K562 (cell line): ENCODE results near the gene FGF5. TPM values are rescaled to one million over a fixed set of nuclear protein-coding genes. Genes with fewer than 3 reads are reported as not detected.
A peak's percentile ranks its signal among the peaks of the same experiment; 100 is the strongest.

Experiments
- ATAC-seq: fragments of 200-7000 bp; cut with Tn5 transposase; 3 replicates; pipeline ENCODE4 v1.9.1; 2020; ENCODE audit warnings: moderate library complexity
- BruUV-seq: library from RNA; stranded (reverse); fragments of 400-500 nt; replicated peaks from 2 replicates; lab custom pipeline; 2021; lab: Mats Ljungman, UMichigan
- CTCF ChIA-PET: fragments of 300-600 bp; formaldehyde crosslinking; extraction: SDS; loops from one replicate; lab custom pipeline; 2021; ENCODE audit warnings: low intra/inter-chr PET ratio; lab: Yijun Ruan, JAX
- POLR2A ChIA-PET: fragments of 300-600, 350-650 bp; sonication (Branson Sonifier 250); formaldehyde crosslinking; extraction: SDS; loops from one replicate; lab custom pipeline; 2021; ENCODE audit warnings: antibody characterized with exemption, inconsistent platforms; lab: Yijun Ruan, JAX
- DNase-seq, 4 experiments: peaks; one replicate each; pipeline versions ENCODE4 v3.0.0 to v3.0.0-alpha.2; 2011 to 2018; ENCODE audit warnings: low spot score in 3 of 4, mixed read lengths in 3 of 4; ENCODE audit errors: extremely low read depth in 1 of 4
- FAIRE-seq: peaks from 2 replicates; lab custom pipeline; 2011; peaks lifted over from hg19 to GRCh38; lab: Jason Lieb, UNC
- H2AFZ ChIP-seq: 2 replicates; pipeline ENCODE4 v1.6.0; 2011; ENCODE audit warnings: low read depth, low read length, control low read depth, inconsistent platforms
- H3K27ac ChIP-seq: fragments of 200-600 bp; 3 replicates; pipeline ENCODE4 v1.8.0; 2011; ENCODE audit warnings: low read depth, mild to moderate bottlenecking, control low read depth, inconsistent platforms, low read length, moderate library complexity, mixed read lengths; ENCODE audit errors: extremely low read depth
- H3K27me3 ChIP-seq, 2 experiments: fragments of 300-600 bp in 1 of 2; 2 replicates in 1 of 2; 3 replicates in 1 of 2; pipeline versions ENCODE4 v1.6.0 to v1.8.0; 2011; ENCODE audit warnings: inconsistent platforms in 2 of 2, low read length in 2 of 2, mild to moderate bottlenecking in 1 of 2, mixed read lengths in 1 of 2, moderate library complexity in 1 of 2; ENCODE audit not compliant: control insufficient read depth in 2 of 2, insufficient read depth in 2 of 2
- H3K36me3 ChIP-seq: fragments of 300-600 bp; 3 replicates; pipeline ENCODE4 v1.8.0; 2011; ENCODE audit warnings: mild to moderate bottlenecking, low read length, inconsistent platforms; ENCODE audit not compliant: control insufficient read depth, insufficient read depth
- H3K4me1 ChIP-seq, 2 experiments: fragments of 200-600 bp in 1 of 2; replicated peaks in 1 of 2; 2 replicates in 1 of 2; 3 replicates in 1 of 2; pipeline versions ENCODE4 v1.5.1 to v1.8.0; 2011; ENCODE audit warnings: inconsistent platforms in 2 of 2, low read length in 2 of 2, mild to moderate bottlenecking in 1 of 2, mixed read lengths in 1 of 2, moderate library complexity in 1 of 2; ENCODE audit not compliant: control insufficient read depth in 2 of 2, insufficient read depth in 2 of 2
- H3K4me2 ChIP-seq: 2 replicates; pipeline ENCODE4 v1.6.1; 2011; ENCODE audit warnings: low read length, control low read depth, inconsistent platforms, mixed read lengths; ENCODE audit not compliant: insufficient read depth
- H3K4me3 ChIP-seq: fragments of 200-600 bp; sonication (generic), shearing (Covaris generic); 2 replicates; pipeline ENCODE4 v1.5.1; 2016; ENCODE audit warnings: control low read depth, inconsistent platforms
- H3K79me2 ChIP-seq: fragments of 200-600 bp; 3 replicates; pipeline ENCODE4 v1.8.0; 2011; ENCODE audit warnings: low read length, inconsistent platforms; ENCODE audit not compliant: control insufficient read depth, insufficient read depth
- H3K9ac ChIP-seq, 2 experiments: 2 replicates each; pipeline versions ENCODE4 v1.6.0 to v1.6.1; 2011; ENCODE audit warnings: low read depth in 2 of 2, low read length in 2 of 2, control low read depth in 1 of 2, inconsistent platforms in 1 of 2, mild to moderate bottlenecking in 1 of 2, mixed read lengths in 1 of 2; ENCODE audit not compliant: insufficient read depth in 1 of 2
- H3K9me1 ChIP-seq: one replicate; pipeline ENCODE4 v1.6.0; 2011; ENCODE audit warnings: inconsistent platforms, mild to moderate bottlenecking, low read length, moderate library complexity; ENCODE audit not compliant: control insufficient read depth, insufficient read depth
- H3K9me3 ChIP-seq: replicated peaks from 2 replicates; pipeline ENCODE4 v1.5.1; 2011; ENCODE audit warnings: low read depth, low read length, inconsistent platforms; ENCODE audit not compliant: control insufficient read depth, insufficient read depth
- H4K20me1 ChIP-seq: replicated peaks from 2 replicates; pipeline ENCODE4 v1.6.1; 2011; ENCODE audit warnings: low read length, inconsistent platforms, mixed read lengths; ENCODE audit not compliant: control insufficient read depth, insufficient read depth
- ARID1B ChIP-seq: fragments of 450-650 bp; IDR thresholded peaks from 2 replicates; pipeline ENCODE4 v1.6.1; 2016; ENCODE audit warnings: antibody characterized with exemption, mild to moderate bottlenecking, inconsistent platforms
- BRD4 ChIP-seq: fragments of 200-600 bp; sonication (generic); IDR thresholded peaks from 2 replicates; pipeline ENCODE4 v1.6.1; 2017; ENCODE audit warnings: inconsistent platforms
- FOXA3 ChIP-seq, 2 experiments: fragments of 450-650 bp in 1 of 2; sonication (generic) in 1 of 2; formaldehyde crosslinking; IDR thresholded peaks in 1 of 2; conservative IDR thresholded peaks in 1 of 2; 2 replicates each; pipeline versions ENCODE4 v1.4.0 to v1.8.0; 2020 to 2022; ENCODE audit warnings: mild to moderate bottlenecking in 2 of 2, missing genetic modification reagents in 1 of 2
- NUFIP1 ChIP-seq: fragments of 450-650 bp; IDR thresholded peaks from 2 replicates; pipeline ENCODE4 v1.6.1; 2018; ENCODE audit not compliant: partially characterized antibody
- PRMT5 ChIP-seq: sonication (generic); formaldehyde crosslinking; IDR thresholded peaks from 2 replicates; pipeline ENCODE4 v1.5.0; 2020; ENCODE audit warnings: missing genetic modification reagents
- REST ChIP-seq, 2 experiments: fragments of 450-650 bp; formaldehyde crosslinking in 1 of 2; IDR thresholded peaks; 2 replicates each; pipeline versions ENCODE4 v1.4.0 to v1.6.1; 2014 to 2020; ENCODE audit warnings: mild to moderate bottlenecking in 2 of 2, borderline replicate concordance in 1 of 2, low read depth in 1 of 2
- SMAD3 ChIP-seq: fragments of 450-650 bp; formaldehyde crosslinking; conservative IDR thresholded peaks from 2 replicates; pipeline ENCODE4 v1.4.0; 2020; ENCODE audit warnings: mild to moderate bottlenecking
- WGBS: fragments of 100-300 bp; shearing (Covaris generic); methylation state at CpG from one replicate; pipeline ENCODE4 v1.1.6; 2016; ENCODE audit warnings: low coverage, mixed read lengths; ENCODE audit not compliant: insufficient coverage; ENCODE audit errors: missing lambda C conversion rate; 5-methylcytosine and 5-hydroxymethylcytosine counted together
- in situ Hi-C: fragments of 300-500 bp; cut with MboI; formaldehyde crosslinking; loops from 4 replicates; pipeline ENCODE4 v1.15.0; 2018; ENCODE audit warnings: inconsistent platforms, mixed read lengths
- intact Hi-C: fragments of 100-400 bp; cut with micrococcal nuclease; formaldehyde crosslinking; loops from 2 replicates; pipeline ENCODE4 v1.14.2; 2022
- polyA plus RNA-seq, 8 experiments: library from polyadenylated mRNA; depleted of rRNA in 4 of 8; stranded (reverse) in 5 of 8; unstranded in 3 of 8; fragments of >200 nt; fragmentation: Nextera tagmentation in 2 of 8; fragmentation: Illumina TruSeq in 1 of 8; extraction: Ambion mirVana in 2 of 8; extraction: Trizol in 1 of 8; gene quantifications; 2 replicates each; pipeline versions ENCODE4 v1.2.1 to v1.2.3, GENCODE V29; 2011 to 2014; ENCODE audit warnings: inconsistent platforms in 1 of 8, missing spikeins in 1 of 8
- total RNA-seq, 7 experiments: library from RNA; depleted of rRNA in 6 of 7; stranded (reverse); fragments of >200 nt in 6 of 7; fragmentation: Illumina TruSeq in 2 of 7; extraction: Trizol in 2 of 7; gene quantifications; 2 replicates each; pipeline versions ENCODE4 v1.2.1 to v1.2.3, GENCODE V29; 2011 to 2021; ENCODE audit warnings: low replicate concordance in 1 of 7
- TF ChIP-seq, protein P1 (sequence below): IDR thresholded peaks from 3 replicates; pipeline ENCODE4 v1.6.1; 2011; ENCODE audit warnings: borderline replicate concordance, mild to moderate bottlenecking, moderate library complexity; ENCODE audit not compliant: insufficient read length; ENCODE audit errors: extremely low read depth

Gene FGF5
- total and polyA plus RNA-seq, 9 of the 15 experiments (the other 6 are each of a cell fraction or from before 2014, with no cell fraction given), result 0.38 to 2.7 (median 1.1) TPM

DNA sequence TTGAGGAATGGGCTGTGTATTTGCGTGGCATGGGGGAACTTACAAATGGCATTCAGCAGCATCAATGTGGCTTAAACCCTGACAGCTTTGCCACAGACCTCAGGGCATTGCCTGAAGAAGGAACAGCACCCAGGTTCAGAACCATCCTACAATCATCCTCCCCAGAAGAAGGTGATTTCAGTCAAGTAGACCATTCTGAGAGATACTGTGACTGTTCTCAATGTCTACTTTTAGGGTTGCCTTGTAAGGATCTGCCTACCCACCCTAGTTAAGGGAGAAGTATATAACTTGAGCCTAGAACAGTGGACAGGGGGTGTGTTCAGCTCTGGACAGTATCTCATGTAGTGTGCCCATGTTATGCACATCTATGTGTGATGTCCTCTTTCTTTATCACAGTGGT, 1.6 kb upstream of the FGF5 start:
- H3K9me1 ChIP-seq, result no peaks in the 10 kb centered on the region
- BruUV-seq, result no TSS peak
- H3K4me2 ChIP-seq, result peak overlapping the region; percentile 91; the same call in 1 of the 2 replicates
- H4K20me1 ChIP-seq, result no peaks in the 10 kb centered on the region
- in situ Hi-C loops (no loop called here), intact Hi-C loops (loop anchor here (5.0 kb wide), 1 partner anchor 72 kb away; the partner anchor contains the start of gene CFAP299)
- ATAC-seq, result no peak
- no peak overlapping the region for H3K27ac ChIP-seq
- DNase-seq, result no peak
- H3K9ac ChIP-seq, result no peak overlapping the region
- no peak for FAIRE-seq
- H2AFZ ChIP-seq, result 0 out of 2 replicates have a peak overlapping the region, but pooled peaks have one; percentile 3
- H3K4me3 ChIP-seq, result no peak overlapping the region
- H3K36me3 ChIP-seq, result no peaks in the 10 kb centered on the region; the same call in 2 of the 3 replicates
- no peaks in the 10 kb centered on the region for H3K79me2 ChIP-seq
- no peaks in the 10 kb centered on the region for H3K9me3 ChIP-seq
- H3K4me1 ChIP-seq, result peaks cover 18 to 26% of the 10 kb centered on the region in 2 experiments; a peak in 4 of 5 replicates
- 50% methylated on average over 1 of the region's 1 CpG for WGBS
- ChIA-PET POLR2A (interaction anchor here (1.0 to 1.4 kb wide), 3 partner anchors 11 to 31 kb away, joined by 3 to 5 read pairs (median 3); no protein-coding TSS in a partner anchor), CTCF (no interaction called here)
- no peaks in the 10 kb centered on the region for H3K27me3 ChIP-seq
- no peak for TF ChIP-seq SMAD3
- TF ChIP-seq FOXA3 (CRISPR knock-in tag; conservative IDR thresholded peaks at IDR 0.05 in 1 of 2, IDR thresholded peaks at IDR 0.05 in 1 of 2), result no peak
- TF ChIP-seq REST (IDR thresholded peaks at IDR 0.05; ENCODE audit: borderline replicate concordance), result no peak
- no peak for TF ChIP-seq REST (CRISPR knock-in tag; IDR thresholded peaks at IDR 0.05; ENCODE audit: low read depth)
- no peak for TF ChIP-seq NUFIP1
- TF ChIP-seq, protein P1, sequence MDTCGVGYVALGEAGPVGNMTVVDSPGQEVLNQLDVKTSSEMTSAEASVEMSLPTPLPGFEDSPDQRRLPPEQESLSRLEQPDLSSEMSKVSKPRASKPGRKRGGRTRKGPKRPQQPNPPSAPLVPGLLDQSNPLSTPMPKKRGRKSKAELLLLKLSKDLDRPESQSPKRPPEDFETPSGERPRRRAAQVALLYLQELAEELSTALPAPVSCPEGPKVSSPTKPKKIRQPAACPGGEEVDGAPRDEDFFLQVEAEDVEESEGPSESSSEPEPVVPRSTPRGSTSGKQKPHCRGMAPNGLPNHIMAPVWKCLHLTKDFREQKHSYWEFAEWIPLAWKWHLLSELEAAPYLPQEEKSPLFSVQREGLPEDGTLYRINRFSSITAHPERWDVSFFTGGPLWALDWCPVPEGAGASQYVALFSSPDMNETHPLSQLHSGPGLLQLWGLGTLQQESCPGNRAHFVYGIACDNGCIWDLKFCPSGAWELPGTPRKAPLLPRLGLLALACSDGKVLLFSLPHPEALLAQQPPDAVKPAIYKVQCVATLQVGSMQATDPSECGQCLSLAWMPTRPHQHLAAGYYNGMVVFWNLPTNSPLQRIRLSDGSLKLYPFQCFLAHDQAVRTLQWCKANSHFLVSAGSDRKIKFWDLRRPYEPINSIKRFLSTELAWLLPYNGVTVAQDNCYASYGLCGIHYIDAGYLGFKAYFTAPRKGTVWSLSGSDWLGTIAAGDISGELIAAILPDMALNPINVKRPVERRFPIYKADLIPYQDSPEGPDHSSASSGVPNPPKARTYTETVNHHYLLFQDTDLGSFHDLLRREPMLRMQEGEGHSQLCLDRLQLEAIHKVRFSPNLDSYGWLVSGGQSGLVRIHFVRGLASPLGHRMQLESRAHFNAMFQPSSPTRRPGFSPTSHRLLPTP, result no peak
- TF ChIP-seq BRD4, result no peak
- no peak for TF ChIP-seq PRMT5
- no peak for TF ChIP-seq ARID1B
